SK-N-SH (cell line): ENCODE measurements around the gene ARHGEF25.
A peak's percentile ranks its signal among the peaks of the same experiment; 100 is the strongest.

ENCODE experiments used
- CTCF ChIP-seq: fragments of 200-600 bp; sonication (generic); IDR thresholded peaks from 2 replicates; pipeline ENCODE4 v1.6.1; 2017; ENCODE audit warnings: antibody characterized with exemption, mild to moderate bottlenecking, moderate library complexity
- EP300 ChIP-seq, 2 experiments: IDR thresholded peaks; 2 replicates each; pipeline versions ENCODE4 v1.4.0 to v1.6.1; 2012; ENCODE audit warnings: borderline replicate concordance in 1 of 2, low read depth in 1 of 2, low read length in 1 of 2
- EZH2phosphoT487 ChIP-seq: fragments of 200-600 bp; sonication (generic); IDR thresholded peaks from 2 replicates; pipeline ENCODE4 v1.6.1; 2017; ENCODE audit warnings: low read depth, mixed run types, mild to moderate bottlenecking, antibody characterized with exemption, moderate library complexity, borderline replicate concordance
- GABPA ChIP-seq: IDR thresholded peaks from 2 replicates; pipeline ENCODE4 v1.4.0; 2012; ENCODE audit warnings: low read depth, mild to moderate bottlenecking
- JUND ChIP-seq: IDR thresholded peaks from 2 replicates; pipeline ENCODE4 v1.4.0; 2012
- MAX ChIP-seq: IDR thresholded peaks from 2 replicates; pipeline ENCODE4 v1.4.0; 2012; ENCODE audit warnings: low read depth
- NRF1 ChIP-seq: IDR thresholded peaks from 2 replicates; pipeline ENCODE4 v1.6.1; 2012; ENCODE audit warnings: low read depth, mild to moderate bottlenecking, low read length
- POLR2AphosphoS5 ChIP-seq: IDR thresholded peaks from 2 replicates; pipeline ENCODE4 v1.6.1; 2012; ENCODE audit warnings: low read depth, low read length

- TF ChIP-seq MAX (0 out of 2 replicates have a peak, but pooled peaks have one; percentile 13), JUND (no peak), NRF1 (no peak), CTCF (no peak), EZH2phosphoT487 (no peak), POLR2AphosphoS5 (peak; percentile 89), GABPA (no peak), EP300 (IDR thresholded peaks at IDR 0.05; ENCODE audit: borderline replicate concordance in 1 of 2, low read depth in 1 of 2, low read length in 1 of 2) (no peak)
Observed at GRCh38 chr12:57611108-57611826, at the start of gene ARHGEF25.
